NCI-H2227 treated with DMSO at 0.1 percent for 48 hours (cell line): ENCODE results near the gene PAGR1.
"Not testable (repeated sequence)": the region's sequence is repeated elsewhere in the genome, so short reads cannot be mapped to it uniquely, and the experiment has no call there.

ENCODE experiments used
- DNase-seq: peaks from one replicate; lab custom pipeline; 2025; lab: John Stamatoyannopoulos, UW

The PAGR1 gene

DNA sequence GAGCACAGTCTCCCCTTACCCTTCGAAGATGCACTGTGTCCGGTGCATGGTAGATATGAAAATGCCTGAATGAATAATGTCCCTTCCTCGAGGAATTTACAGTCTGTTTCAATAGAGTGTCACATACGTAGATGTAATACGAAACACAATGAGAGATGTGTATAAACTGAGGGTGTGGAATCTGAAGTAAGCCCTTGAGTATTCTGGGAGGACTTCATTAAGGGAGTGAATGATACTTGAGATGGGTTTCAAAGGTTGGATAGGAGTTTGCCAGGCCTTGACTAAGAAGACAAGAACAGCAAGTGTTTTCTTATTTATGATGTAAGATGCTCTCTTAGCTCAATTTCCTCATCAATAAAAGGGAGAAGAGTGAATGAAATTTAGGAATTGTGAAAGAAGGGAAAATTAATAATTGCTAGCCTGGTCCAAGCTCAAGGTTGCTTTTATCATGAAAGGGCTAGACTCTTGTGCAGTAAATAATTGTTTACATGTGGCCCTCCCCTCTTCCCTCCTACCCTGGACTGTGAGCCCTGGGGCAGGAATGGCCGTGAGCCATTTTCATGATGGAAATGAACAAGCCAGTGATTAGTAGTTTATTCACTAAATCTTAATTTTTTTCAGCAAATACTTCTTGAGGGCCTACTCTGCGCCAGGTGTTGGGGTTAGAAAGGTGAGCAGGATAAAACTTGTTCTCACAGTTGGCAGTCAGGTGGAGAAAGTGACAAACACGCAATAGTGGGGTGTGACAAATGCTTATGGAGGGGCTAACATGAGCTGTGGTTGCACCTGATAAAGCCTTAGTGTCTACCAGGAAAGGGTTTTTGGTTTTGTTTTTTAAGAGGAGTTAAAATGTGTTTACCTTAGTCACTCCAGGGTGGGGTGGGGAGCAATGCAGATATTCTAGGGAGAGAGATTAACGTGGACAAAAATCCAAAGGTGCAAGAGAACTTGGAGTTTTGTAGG, 23.8 kb upstream of the PAGR1 start:
- DNase-seq: no peak

DNA sequence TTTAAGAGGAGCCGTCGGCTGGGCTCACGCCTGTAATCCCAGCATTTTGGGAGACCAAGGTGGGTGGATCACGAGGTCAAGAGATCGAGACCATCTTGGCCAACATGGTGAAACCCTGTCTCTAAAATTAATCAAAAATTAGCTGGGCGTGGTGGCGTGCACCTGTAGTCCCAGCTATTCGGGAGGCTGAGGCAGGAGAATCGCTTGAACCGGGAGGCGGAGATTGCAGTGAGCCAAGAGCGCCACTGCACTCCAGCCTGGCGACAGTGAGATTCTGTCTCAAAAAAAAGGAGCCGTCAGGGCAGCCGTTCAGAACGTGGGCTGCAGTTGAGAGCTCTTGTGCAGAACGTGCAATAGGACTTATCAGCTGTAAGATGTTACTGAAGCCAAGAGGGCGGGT, 22.8 kb upstream of the PAGR1 start:
- DNase-seq: not testable (repeated sequence)

DNA sequence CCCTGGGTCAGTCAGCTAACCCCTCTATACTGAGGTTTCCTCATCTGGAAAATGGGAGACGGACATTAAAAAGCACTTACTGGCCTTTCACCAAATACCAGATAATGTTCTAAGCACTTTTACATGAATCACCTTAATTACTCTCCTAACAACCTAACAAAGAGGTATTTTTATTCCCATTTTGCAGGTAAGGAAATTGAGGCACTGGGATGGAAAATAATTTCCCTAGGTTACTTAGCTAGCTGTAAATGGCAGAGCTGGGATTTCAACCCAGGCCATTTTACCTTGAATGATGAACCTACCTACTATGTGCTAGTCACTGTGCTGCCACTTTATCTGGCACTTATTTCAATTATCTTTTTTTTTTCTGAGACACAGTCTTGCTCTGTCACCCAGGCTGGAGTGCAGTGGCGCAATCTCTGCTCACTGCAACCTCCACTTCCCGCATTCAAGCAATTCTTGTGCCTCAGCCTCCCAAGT, 21.7 kb upstream of the PAGR1 start:
- DNase-seq: no peak

DNA sequence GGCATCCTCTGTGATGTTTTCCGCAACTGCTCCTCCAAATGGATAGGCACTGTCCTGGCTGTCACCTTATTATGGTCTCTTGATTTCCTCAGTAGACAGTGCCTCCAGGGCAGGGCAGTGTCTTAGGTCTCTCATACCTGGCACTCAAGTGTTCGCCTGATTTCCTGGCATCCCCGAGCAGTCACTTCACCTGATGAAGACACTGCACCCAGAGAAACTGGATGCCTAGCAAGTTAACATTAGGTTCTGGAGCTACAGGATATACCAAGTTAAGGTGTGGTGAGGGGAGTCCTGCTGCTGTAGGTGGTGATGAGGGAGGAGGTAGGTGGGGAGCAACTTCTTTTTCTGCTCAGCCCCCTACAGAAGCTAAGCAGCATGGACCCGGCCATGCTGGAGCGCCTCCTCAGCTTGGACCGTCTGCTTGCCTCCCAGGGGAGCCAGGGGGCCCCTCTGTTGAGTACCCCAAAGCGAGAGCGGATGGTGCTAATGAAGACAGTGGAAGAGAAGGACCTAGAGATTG, 13.5 kb upstream of the PAGR1 start:
- DNase-seq: no peak

DNA sequence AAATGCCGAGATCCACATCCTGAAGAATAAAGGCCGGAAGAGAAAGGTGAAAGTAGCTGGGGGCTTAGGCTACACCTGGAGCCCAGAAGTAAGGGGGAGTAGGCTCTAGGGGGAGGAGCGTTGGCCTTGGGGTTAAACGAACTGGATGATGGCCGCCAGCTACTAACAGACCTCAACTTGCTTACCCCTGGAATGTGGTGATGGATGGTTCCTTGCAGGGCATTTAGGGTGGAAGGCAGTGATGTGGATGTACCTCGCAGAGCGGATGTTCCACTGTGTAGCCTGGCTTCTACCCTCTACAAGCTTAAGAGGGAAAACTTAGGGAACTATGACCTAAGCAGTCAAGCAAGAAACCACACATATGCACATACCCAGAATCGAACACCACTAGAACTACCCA, 11.9 kb upstream of the PAGR1 start:
- DNase-seq: no peak

DNA sequence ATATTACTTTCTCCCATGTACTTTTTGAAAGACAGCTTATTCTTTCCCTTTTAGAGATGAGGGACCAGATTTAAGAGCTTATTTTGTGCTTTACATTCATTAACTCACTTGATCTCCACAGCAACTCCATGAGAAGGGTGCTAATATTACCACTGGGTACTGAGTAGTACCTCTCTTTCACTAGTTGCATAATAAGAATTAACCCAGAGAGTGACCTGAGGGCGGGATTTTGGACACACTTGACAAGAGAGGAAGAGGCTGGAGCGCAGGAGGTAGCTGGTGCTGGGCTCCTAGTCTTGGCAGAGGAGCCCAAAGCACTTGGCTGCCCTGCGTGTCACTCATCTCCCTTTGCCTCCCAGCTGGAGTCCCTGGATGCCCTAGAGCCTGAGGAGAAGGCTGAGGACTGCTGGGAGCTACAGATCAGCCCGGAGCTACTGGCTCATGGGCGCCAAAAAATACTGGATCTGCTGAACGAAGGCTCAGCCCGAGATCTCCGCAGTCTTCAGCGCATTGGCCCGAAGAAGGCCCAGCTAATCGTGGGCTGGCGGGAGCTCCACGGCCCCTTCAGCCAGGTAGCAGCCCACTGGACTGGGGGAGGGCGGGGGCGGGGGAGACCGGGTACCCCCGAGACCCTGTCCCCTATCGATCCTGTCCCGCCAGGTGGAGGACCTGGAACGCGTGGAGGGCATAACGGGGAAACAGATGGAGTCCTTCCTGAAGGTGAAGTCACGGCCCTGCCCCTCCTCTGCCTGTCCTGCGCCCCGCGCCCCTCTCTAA, 11.3 kb upstream of the PAGR1 start:
- DNase-seq: no peak

DNA sequence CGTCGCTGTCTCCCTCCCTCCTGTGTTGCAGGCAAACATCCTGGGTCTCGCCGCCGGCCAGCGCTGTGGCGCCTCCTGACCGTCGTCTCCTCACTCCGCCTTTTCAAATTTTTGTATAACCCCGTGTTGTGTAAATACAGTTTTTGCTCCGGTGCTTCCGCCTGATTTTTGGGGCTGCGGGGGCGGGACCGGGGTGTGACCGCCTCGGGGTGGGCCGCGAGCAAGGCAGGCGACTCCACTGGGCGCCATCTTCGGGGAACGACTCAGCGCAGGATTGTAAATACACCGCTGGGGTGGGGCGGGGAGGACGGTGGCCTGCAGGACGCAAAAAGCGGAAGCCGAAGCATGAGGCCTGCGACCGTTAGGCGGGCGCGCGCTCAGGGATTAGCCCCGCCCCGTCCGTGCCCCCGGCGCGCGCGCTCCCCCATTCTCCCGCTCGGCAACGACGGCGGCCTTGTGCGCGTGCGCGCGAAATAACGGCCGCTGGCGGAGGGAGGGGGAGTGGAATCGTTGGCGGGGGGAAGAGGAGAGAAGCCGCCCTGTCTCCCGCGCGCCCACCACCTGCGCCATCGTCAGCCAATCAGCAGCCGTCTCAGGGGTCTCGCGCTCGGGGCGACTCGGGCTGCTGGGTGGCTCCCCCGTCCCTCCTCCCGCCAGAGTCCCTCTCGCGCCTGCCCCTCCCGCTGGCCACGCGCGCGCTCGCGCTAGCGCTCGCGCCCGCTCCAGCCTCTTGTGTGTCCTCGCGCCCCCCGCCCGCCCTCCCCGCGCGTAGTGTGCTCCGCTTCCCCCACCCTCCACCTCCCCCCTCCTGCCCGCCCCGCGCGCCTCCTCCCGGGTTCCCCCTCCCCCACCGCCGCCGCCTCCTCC, 10.5 kb upstream of the PAGR1 start:
- DNase-seq: peak; percentile 97

DNA sequence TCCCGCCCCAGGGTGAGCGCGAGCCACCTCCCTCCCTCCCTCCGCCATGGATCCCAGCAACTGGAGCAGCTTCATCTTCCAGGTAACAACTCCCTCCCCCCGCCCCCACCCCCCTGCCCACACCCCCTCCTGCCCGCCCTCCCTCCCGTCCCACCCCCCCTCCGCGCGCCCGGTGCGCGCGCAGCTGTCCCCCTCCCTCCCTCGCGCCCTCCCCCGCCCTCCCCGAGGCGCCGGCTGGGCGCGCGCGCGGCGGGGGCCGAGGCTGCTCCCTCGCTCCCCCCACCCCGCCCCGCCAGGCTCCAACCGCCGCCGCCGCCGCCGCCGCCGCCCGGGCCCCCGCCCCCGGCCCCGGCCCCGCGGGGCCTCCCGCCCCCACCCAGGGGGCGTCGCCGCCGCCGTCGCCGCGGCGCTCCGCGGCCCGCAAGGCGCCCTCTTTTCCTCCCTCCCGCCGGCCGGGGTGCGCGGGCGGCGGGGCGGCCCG, 9.8 kb upstream of the PAGR1 start, which contains the start of gene MAZ:
TSS of gene MAZ (plus strand) at position 431 of the 481 bp plus-strand sequence. CDS start 173 bp downstream, outside the sequence.
- DNase-seq: peak; percentile 87

DNA sequence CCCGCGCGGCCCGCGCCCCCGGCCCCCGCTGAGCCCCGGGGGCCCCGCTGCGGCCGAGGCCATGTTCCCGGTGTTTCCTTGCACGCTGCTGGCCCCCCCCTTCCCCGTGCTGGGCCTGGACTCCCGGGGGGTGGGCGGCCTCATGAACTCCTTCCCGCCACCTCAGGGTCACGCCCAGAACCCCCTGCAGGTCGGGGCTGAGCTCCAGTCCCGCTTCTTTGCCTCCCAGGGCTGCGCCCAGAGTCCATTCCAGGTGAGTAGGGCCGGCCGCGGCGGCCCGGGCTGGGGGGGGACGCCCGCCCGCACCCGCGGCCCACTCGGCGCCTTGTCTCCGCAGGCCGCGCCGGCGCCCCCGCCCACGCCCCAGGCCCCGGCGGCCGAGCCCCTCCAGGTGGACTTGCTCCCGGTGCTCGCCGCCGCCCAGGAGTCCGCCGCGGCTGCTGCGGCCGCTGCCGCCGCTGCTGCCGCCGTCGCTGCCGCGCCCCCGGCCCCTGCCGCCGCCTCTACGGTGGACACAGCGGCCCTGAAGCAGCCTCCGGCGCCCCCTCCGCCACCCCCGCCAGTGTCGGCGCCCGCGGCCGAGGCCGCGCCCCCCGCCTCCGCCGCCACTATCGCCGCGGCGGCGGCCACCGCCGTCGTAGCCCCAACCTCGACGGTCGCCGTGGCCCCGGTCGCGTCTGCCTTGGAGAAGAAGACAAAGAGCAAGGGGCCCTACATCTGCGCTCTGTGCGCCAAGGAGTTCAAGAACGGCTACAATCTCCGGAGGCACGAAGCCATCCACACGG, 9.1 kb upstream of the PAGR1 start:
- no peak for DNase-seq

DNA sequence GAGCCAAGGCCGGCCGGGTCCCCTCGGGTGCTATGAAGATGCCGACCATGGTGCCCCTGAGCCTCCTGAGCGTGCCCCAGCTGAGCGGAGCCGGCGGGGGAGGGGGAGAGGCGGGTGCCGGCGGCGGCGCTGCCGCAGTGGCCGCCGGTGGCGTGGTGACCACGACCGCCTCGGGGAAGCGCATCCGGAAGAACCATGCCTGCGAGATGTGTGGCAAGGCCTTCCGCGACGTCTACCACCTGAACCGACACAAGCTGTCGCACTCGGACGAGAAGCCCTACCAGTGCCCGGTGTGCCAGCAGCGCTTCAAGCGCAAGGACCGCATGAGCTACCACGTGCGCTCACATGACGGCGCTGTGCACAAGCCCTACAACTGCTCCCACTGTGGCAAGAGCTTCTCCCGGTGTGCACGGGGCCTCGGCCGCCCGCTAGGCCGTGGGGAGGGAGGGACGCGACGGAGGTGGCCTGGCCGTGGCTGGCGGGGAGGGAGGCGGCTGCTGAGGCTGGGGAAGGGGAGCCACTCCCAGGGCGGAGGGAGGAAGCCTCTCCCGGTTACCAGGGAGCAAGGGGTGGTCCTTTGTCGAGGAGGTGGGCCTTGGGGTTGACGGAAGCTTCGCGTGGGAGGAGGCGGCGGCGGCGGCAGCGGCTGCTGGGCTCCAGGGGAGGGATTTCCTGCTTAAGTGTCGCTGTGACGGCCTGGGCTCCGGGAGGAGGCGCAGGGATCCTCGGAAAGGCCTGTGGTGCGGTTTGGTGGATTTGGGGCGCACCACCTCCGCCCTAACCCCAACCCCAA, 8.3 kb upstream of the PAGR1 start:
- peak; percentile 83 for DNase-seq

DNA sequence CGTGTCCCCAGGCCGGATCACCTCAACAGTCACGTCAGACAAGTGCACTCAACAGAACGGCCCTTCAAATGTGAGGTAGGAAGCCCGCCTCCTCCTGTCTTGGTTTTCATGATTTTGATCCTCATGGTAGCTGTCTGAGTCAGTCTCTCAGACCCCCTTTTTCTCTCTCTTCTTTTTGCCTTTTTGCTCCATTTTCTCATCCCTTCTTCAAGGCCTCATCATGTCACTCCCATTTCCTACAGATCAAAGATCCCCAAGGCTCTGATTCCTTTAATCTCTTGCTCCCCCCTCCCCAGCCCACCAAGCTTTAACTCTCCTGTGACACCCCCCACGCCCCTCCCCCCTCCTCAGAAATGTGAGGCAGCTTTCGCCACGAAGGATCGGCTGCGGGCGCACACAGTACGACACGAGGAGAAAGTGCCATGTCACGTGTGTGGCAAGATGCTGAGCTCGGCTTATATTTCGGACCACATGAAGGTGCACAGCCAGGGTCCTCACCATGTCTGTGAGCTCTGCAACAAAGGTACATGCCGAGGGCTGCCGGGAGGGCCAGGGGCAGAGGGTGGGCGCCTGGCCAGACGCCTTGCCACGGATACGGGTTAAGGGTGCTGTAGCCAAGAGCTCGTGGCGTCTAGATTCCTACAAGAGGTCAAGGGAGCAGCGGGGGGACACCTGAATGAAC, 7.6 kb upstream of the PAGR1 start:
- no peak for DNase-seq

DNA sequence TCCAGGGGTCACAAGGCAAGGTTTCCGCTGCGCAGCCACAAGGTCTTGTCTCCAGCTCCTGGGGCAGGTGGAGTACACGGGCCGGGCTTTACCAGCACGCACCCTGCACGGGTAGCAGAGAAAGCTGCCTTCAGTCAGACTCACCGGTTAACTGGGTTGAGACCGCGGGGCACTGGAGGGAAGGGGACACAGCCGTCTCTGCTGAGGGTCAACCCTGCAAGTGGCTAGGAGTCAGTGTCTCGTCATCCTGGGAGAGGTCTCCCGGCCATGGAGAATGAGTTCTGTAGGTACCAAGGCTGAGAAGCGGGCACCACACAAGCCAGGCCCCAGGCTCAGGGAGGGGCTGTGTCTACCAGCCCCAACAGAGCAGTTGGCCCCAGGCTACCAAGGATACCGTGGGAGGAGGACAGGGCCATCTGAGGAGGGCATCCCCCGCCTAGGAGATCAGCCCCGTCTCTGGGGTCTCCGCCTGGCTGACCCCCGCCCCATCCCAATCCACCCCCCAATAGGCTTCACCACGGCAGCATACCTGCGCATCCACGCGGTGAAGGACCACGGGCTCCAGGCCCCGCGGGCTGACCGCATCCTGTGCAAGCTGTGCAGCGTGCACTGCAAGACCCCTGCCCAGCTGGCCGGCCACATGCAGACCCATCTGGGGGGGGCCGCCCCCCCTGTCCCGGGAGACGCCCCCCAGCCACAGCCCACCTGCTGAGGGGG, 6.8 kb upstream of the PAGR1 start:
- DNase-seq: no peak

DNA sequence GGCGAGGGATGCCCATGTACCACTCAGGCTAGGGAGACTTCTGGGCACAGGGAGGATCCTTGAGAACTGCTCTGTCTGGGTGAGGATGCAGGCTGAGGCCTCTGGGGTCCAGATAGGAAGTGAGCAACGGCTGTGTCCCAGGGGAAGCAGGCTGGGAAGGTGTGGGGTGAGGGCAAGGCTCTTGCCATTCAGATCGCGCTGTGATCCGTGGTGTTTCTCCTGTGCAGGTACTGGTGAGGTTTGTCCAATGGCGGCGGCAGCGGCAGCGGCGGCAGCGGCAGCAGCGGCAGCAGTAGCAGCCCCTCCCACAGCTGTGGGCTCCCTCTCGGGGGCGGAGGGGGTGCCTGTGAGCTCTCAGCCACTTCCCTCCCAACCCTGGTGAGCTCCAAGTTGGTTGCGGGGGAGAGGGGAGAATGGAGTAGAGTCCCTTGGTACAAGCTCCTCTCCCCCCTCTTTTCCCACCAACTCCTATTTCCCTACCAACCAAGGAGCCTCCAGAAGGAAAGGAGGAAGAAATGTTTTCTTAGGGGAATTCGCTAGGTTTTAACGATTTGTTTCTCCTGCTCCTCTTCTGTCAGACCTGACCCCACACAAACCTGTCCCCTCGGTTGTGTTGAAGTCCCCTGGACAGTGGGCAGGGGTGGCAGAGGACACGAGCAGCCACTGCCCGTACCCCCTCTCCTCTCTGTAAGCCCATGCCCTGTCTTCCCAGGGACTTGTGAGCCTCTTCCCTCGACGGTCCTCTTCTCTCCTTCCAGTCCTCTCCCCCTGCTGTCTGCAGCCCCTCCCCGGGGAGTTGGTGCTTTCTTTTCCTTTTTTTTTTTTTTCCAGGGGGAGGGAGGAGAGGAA, 5.9 kb upstream of the PAGR1 start:
- no peak for DNase-seq

DNA sequence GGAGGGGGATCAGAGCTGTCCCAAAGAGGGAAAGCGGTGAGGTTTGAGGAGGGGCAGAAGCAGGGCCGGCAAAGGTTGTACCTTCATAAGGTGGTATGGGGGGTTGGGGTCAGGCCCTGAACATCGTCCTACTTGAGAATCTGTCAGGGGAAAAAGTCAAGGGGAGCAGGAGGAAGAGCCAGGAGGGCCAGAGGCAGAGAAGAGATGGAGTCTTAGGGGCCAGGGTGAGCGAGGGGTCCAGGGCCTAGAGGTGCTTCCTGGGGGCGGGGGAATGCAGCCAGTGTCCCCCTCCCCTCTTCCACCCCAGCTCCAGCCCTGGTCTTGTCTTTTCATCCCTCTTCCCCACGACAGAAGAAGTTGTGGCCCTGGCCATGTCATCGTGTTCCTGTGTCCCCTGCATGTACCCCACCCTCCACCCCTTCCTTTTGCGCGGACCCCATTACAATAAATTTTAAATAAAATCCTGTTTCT, 5.2 kb upstream of the PAGR1 start:
- no peak for DNase-seq

DNA sequence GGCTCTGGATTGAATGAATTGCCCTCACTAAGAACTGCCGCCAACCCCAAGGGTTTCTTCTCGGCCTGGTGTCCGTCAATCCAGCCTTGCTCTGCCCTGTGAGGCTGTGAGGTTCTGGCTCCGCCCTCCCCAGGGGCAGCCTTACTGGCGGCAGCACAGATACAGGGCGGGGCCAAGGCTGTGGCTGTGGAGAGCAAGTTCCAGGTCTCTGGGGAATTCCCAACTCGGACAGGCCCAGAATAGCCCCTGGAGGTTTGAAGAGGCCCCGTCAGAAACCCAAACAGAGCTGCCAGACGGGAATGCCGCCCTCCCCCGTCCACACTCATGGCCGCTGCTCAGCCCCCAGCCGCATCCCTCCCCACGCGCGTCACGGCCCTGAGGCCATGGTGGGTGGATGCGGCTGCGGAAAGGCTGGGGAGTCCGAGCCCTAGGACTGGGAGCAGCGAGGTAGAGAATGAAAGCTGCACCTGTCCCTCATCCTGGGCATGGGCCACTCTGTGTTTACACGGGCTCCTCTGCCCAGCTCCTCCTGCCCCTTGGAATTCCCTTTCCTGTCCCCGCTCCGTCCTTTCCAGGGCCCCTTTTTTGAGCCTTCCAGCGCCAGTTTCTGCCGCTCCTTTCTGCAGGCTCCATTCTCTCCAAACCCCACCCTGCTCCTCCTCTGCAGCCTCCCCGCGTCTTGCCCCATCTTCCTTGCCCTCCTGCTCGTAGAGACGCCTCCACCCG, 4.6 kb upstream of the PAGR1 start:
- DNase-seq: peak; percentile 86

DNA sequence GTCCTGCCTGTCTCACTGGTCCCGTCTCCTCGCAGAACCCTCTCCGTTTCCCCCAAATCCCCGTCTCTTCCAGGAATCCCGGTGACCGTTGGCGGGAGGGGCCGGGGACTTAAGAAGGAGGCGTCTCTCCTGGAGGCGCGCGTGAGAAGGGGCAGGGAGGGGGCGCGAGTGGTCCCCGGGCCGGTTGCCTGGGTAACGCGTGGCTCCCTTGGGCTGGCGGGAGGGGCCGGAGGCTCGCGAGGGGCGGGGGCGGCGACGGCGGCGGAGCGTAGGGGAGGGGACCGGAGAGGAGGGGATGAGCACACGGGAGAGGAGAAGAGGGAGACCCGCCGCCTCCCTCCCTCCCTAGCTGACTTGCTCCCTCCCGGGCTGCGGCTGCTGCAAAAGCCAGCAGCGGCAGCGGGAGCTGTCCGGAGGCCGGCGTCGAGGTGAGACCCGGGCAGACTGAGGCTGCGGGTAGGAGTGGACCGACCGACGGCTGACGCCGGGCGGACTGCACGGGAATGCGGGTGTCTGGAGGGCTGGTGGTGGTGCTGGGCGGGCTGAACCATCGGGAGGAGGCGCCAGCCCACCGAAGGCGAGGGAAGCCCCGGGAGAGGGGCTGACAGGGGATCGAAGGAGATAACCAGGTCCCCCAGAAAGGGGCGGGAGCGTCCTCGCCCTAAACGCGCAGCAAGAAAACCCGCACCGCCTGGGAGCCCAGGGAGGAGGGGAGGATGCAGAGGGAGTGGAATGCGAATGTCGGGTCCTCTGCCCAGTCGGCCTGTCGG, 3.9 kb upstream of the PAGR1 start, which contains the start of gene PRRT2:
TSS of gene PRRT2 (plus strand) at position 298 of the 770 bp plus-strand sequence. CDS start 862 bp downstream, outside the sequence.
- DNase-seq: peak; percentile 85
